ENCODE results near the gene ARAP2.

Gene ARAP2

GRCh38 chr4:36269533-36270173 is 25.3 kb upstream of the ARAP2 start:
- TF ChIP-seq REST (IDR thresholded peaks at IDR 0.05; ENCODE audit: insufficient read depth in 1 of 2, low read depth in 2 of 2, low read length in 2 of 2) = no peak
- no peak for TF ChIP-seq SIN3A (IDR thresholded peaks at IDR 0.05; ENCODE audit: borderline replicate concordance, insufficient read depth, low read length)
- TF ChIP-seq FOXP2 (optimal IDR thresholded peaks at IDR 0.05; ENCODE audit: borderline replicate concordance, extremely low read depth, extremely low read length, insufficient read depth) = no peak
- no peak for TF ChIP-seq POLR2AphosphoS5 (IDR thresholded peaks at IDR 0.05; ENCODE audit: low read depth, low read length)

GRCh38 chr4:36269101-36269500 is 24.8 kb upstream of the ARAP2 start:
- no peak for TF ChIP-seq SIN3A (IDR thresholded peaks at IDR 0.05; ENCODE audit: borderline replicate concordance, insufficient read depth, low read length)
- no peak for TF ChIP-seq FOXP2 (optimal IDR thresholded peaks at IDR 0.05; ENCODE audit: borderline replicate concordance, extremely low read depth, extremely low read length, insufficient read depth)
- no peak for TF ChIP-seq TAF1 (IDR thresholded peaks at IDR 0.05; ENCODE audit: borderline replicate concordance, insufficient read depth, low read length)
- TF ChIP-seq REST (IDR thresholded peaks at IDR 0.05; ENCODE audit: insufficient read depth in 1 of 2, low read depth in 2 of 2, low read length in 2 of 2) = no peak
- no peak for TF ChIP-seq POLR2AphosphoS5 (IDR thresholded peaks at IDR 0.05; ENCODE audit: low read depth, low read length)

GRCh38 chr4:36267486-36268268 is 23.4 kb upstream of the ARAP2 start:
- TF ChIP-seq FOXP2 (optimal IDR thresholded peaks at IDR 0.05; ENCODE audit: borderline replicate concordance, extremely low read depth, extremely low read length, insufficient read depth) (no peak), TAF1 (IDR thresholded peaks at IDR 0.05; ENCODE audit: borderline replicate concordance, insufficient read depth, low read length) (no peak), POLR2AphosphoS5 (IDR thresholded peaks at IDR 0.05; ENCODE audit: low read depth, low read length) (no peak), REST (IDR thresholded peaks at IDR 0.05; ENCODE audit: insufficient read depth in 1 of 2, low read depth in 2 of 2, low read length in 2 of 2) (no peak), SIN3A (IDR thresholded peaks at IDR 0.05; ENCODE audit: borderline replicate concordance, insufficient read depth, low read length) (no peak)

GRCh38 chr4:36264207-36264826 is 20.0 kb upstream of the ARAP2 start:
- TF ChIP-seq POLR2AphosphoS5 (IDR thresholded peaks at IDR 0.05; ENCODE audit: low read depth, low read length) (no peak), REST (IDR thresholded peaks at IDR 0.05; ENCODE audit: insufficient read depth in 1 of 2, low read depth in 2 of 2, low read length in 2 of 2) (no peak), TAF1 (IDR thresholded peaks at IDR 0.05; ENCODE audit: borderline replicate concordance, insufficient read depth, low read length) (no peak), SIN3A (IDR thresholded peaks at IDR 0.05; ENCODE audit: borderline replicate concordance, insufficient read depth, low read length) (no peak), FOXP2 (optimal IDR thresholded peaks at IDR 0.05; ENCODE audit: borderline replicate concordance, extremely low read depth, extremely low read length, insufficient read depth) (no peak)

Measured in PFSK-1 (cell line).